ENCODE results near the gene ARHGAP42. TPM values are rescaled to one million over a fixed set of nuclear protein-coding genes. Genes with fewer than 3 reads are reported as not detected.

The ARHGAP42 gene
- total RNA-seq, 2 experiments from 2014 or later = 0.05 to 0.10 TPM

- Mint-ChIP-seq H3K9me3 (no peaks in the 10 kb centered on the region), H3K27ac (no peak overlapping the region), H3K27me3 (no peaks in the 10 kb centered on the region), H3K4me3 (no peak overlapping the region), H3K4me1 (no peaks in the 10 kb centered on the region), H3K36me3 (ENCODE audit: low read depth) (no peaks in the 10 kb centered on the region)
- DNase-seq = no peak
- ChIA-PET POLR2A (no interaction called here), CTCF (no interaction called here)
Observed at GRCh38 chr11:100716838-100717237, 29.8 kb downstream of the ARHGAP42 start.

GRCh38 chr11:100719362-100719761 lies 32.3 kb downstream of the ARHGAP42 start:
- H3K36me3 Mint-ChIP-seq (ENCODE audit: low read depth) = no peaks in the 10 kb centered on the region
- no peak overlapping the region for H3K27ac Mint-ChIP-seq
- no peaks in the 10 kb centered on the region for H3K27me3 Mint-ChIP-seq
- H3K4me1 Mint-ChIP-seq = no peaks in the 10 kb centered on the region
- H3K9me3 Mint-ChIP-seq = no peaks in the 10 kb centered on the region
- ChIA-PET POLR2A (no interaction called here), CTCF (interaction anchor here (0.6 kb wide), 1 partner anchor 12 kb away, joined by 3 read pairs; no protein-coding TSS in a partner anchor)
- H3K4me3 Mint-ChIP-seq = no peak overlapping the region
- DNase-seq = no peak

- H3K27me3 Mint-ChIP-seq = no peaks in the 10 kb centered on the region
- DNase-seq = no peak
- H3K36me3 Mint-ChIP-seq (ENCODE audit: low read depth) = no peaks in the 10 kb centered on the region
- H3K4me3 Mint-ChIP-seq = no peak overlapping the region
- no peaks in the 10 kb centered on the region for H3K4me1 Mint-ChIP-seq
- ChIA-PET CTCF (interaction anchor here (0.6 kb wide), 1 partner anchor 12 kb away, joined by 3 read pairs; no protein-coding TSS in a partner anchor), POLR2A (no interaction called here)
- H3K9me3 Mint-ChIP-seq = no peaks in the 10 kb centered on the region
- H3K27ac Mint-ChIP-seq = no peak overlapping the region
Observed at GRCh38 chr11:100719809-100720221, 32.7 kb downstream of the ARHGAP42 start.

GRCh38 chr11:100726680-100727079 lies 39.6 kb downstream of the ARHGAP42 start:
- ChIA-PET CTCF (no interaction called here), POLR2A (no interaction called here)
- DNase-seq = no peak
- Mint-ChIP-seq H3K27me3 (no peaks in the 10 kb centered on the region), H3K36me3 (ENCODE audit: low read depth) (no peaks in the 10 kb centered on the region), H3K9me3 (no peaks in the 10 kb centered on the region), H3K4me3 (no peak overlapping the region), H3K27ac (no peak overlapping the region), H3K4me1 (no peaks in the 10 kb centered on the region)

- no peak for DNase-seq
- Mint-ChIP-seq H3K36me3 (ENCODE audit: low read depth) (no peaks in the 10 kb centered on the region), H3K4me1 (no peaks in the 10 kb centered on the region), H3K4me3 (no peak overlapping the region), H3K9me3 (no peaks in the 10 kb centered on the region), H3K27me3 (no peaks in the 10 kb centered on the region), H3K27ac (no peak overlapping the region)
- ChIA-PET CTCF (no interaction called here), POLR2A (no interaction called here)
Observed at GRCh38 chr11:100727410-100727809, 40.3 kb downstream of the ARHGAP42 start.

- Mint-ChIP-seq H3K36me3 (ENCODE audit: low read depth) (no peaks in the 10 kb centered on the region), H3K27me3 (no peaks in the 10 kb centered on the region), H3K9me3 (no peaks in the 10 kb centered on the region), H3K27ac (no peak overlapping the region), H3K4me1 (no peaks in the 10 kb centered on the region), H3K4me3 (no peak overlapping the region)
- no peak for DNase-seq
- CTCF ChIA-PET = no interaction called here
- POLR2A ChIA-PET = no interaction called here
Observed at GRCh38 chr11:100730266-100730665, 43.2 kb downstream of the ARHGAP42 start.

- no peaks in the 10 kb centered on the region for H3K4me1 Mint-ChIP-seq
- ChIA-PET POLR2A (no interaction called here), CTCF (interaction anchor here (0.5 kb wide), 1 partner anchor 12 kb away, joined by 3 read pairs; no protein-coding TSS in a partner anchor)
- no peaks in the 10 kb centered on the region for H3K9me3 Mint-ChIP-seq
- H3K27me3 Mint-ChIP-seq = no peaks in the 10 kb centered on the region
- no peak overlapping the region for H3K4me3 Mint-ChIP-seq
- no peak overlapping the region for H3K27ac Mint-ChIP-seq
- no peaks in the 10 kb centered on the region for H3K36me3 Mint-ChIP-seq (ENCODE audit: low read depth)
- DNase-seq = no peak
Observed at GRCh38 chr11:100731471-100731870, 44.4 kb downstream of the ARHGAP42 start.

GRCh38 chr11:100732949-100733348 lies 45.9 kb downstream of the ARHGAP42 start:
- POLR2A ChIA-PET = no interaction called here
- Mint-ChIP-seq H3K27me3 (no peaks in the 10 kb centered on the region), H3K36me3 (ENCODE audit: low read depth) (no peaks in the 10 kb centered on the region)

GRCh38 chr11:100734743-100735527 lies 47.8 kb downstream of the ARHGAP42 start:
- Mint-ChIP-seq H3K9me3 (no peaks in the 10 kb centered on the region), H3K27ac (no peak overlapping the region), H3K4me3 (no peak overlapping the region), H3K4me1 (no peaks in the 10 kb centered on the region), H3K27me3 (no peaks in the 10 kb centered on the region), H3K36me3 (ENCODE audit: low read depth) (no peaks in the 10 kb centered on the region)
- no peak for DNase-seq
- POLR2A ChIA-PET = no interaction called here
- CTCF ChIA-PET = no interaction called here

More at GRCh38 chr11:100732949-100733348, 45.9 kb downstream of the ARHGAP42 start:
- no peak for DNase-seq
- no peak overlapping the region for H3K4me3 Mint-ChIP-seq
- CTCF ChIA-PET = interaction anchor here (0.6 kb wide), 1 partner anchor 919 kb away, joined by 3 read pairs; no protein-coding TSS in a partner anchor
- H3K9me3 Mint-ChIP-seq = no peaks in the 10 kb centered on the region
- no peaks in the 10 kb centered on the region for H3K4me1 Mint-ChIP-seq
- no peak overlapping the region for H3K27ac Mint-ChIP-seq

- ChIA-PET CTCF (no interaction called here), POLR2A (no interaction called here)
- no peak overlapping the region for H3K4me3 Mint-ChIP-seq
- no peaks in the 10 kb centered on the region for H3K36me3 Mint-ChIP-seq (ENCODE audit: low read depth)
- H3K27ac Mint-ChIP-seq = no peak overlapping the region
- no peaks in the 10 kb centered on the region for H3K9me3 Mint-ChIP-seq
- H3K27me3 Mint-ChIP-seq = no peaks in the 10 kb centered on the region
- no peaks in the 10 kb centered on the region for H3K4me1 Mint-ChIP-seq
- DNase-seq = no peak
Observed at GRCh38 chr11:100735949-100736675, 49.0 kb downstream of the ARHGAP42 start.

- H3K27ac Mint-ChIP-seq = no peak overlapping the region
- ChIA-PET POLR2A (no interaction called here), CTCF (no interaction called here)
- no peaks in the 10 kb centered on the region for H3K4me1 Mint-ChIP-seq
- no peaks in the 10 kb centered on the region for H3K9me3 Mint-ChIP-seq
- DNase-seq = no peak
- no peaks in the 10 kb centered on the region for H3K27me3 Mint-ChIP-seq
- no peaks in the 10 kb centered on the region for H3K36me3 Mint-ChIP-seq (ENCODE audit: low read depth)
- no peak overlapping the region for H3K4me3 Mint-ChIP-seq
Observed at GRCh38 chr11:100738701-100739270, 51.7 kb downstream of the ARHGAP42 start.

GRCh38 chr11:100739666-100740065 lies 52.6 kb downstream of the ARHGAP42 start:
- no peaks in the 10 kb centered on the region for H3K9me3 Mint-ChIP-seq
- no peaks in the 10 kb centered on the region for H3K36me3 Mint-ChIP-seq (ENCODE audit: low read depth)
- POLR2A ChIA-PET = no interaction called here
- H3K27me3 Mint-ChIP-seq = no peaks in the 10 kb centered on the region
- no peak overlapping the region for H3K4me3 Mint-ChIP-seq
- no peaks in the 10 kb centered on the region for H3K4me1 Mint-ChIP-seq
- CTCF ChIA-PET = no interaction called here
- no peak for DNase-seq
- no peak overlapping the region for H3K27ac Mint-ChIP-seq

- CTCF ChIA-PET = no interaction called here
- no peaks in the 10 kb centered on the region for H3K27me3 Mint-ChIP-seq
- H3K4me3 Mint-ChIP-seq = no peak overlapping the region
- DNase-seq = no peak
- no peak overlapping the region for H3K27ac Mint-ChIP-seq
- no peaks in the 10 kb centered on the region for H3K9me3 Mint-ChIP-seq
- H3K4me1 Mint-ChIP-seq = no peaks in the 10 kb centered on the region
- POLR2A ChIA-PET = no interaction called here
- no peaks in the 10 kb centered on the region for H3K36me3 Mint-ChIP-seq (ENCODE audit: low read depth)
Observed at GRCh38 chr11:100740440-100740839, 53.4 kb downstream of the ARHGAP42 start.
